CD4-positive, alpha-beta T cell treated with Interleukin-10 for 1 hour (primary cell): ENCODE results near the gene AMBRA1.

Source experiments
- DNase-seq: peaks from one replicate; pipeline ENCODE4 v3.0.0-alpha.2; 2020

The AMBRA1 gene

DNA sequence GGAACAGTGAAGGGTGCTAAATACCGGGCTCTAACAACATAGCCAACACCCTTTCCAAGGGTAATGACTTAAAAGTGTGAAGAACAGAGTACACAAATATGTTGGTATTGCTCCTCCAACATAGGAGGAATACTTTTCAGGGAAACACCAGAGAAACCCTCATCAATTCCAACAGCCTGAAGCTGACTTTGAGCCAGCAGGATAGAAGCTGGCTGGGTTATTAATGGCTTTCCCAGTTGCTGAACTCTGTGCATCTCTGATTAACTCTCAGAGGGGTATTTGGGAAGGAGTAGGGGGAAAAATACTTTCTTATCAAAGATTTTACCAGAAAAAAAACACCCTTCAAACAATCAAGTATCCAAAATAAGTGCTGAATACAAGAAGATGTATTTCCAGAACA is 95.6 kb downstream of the AMBRA1 start:
- no peak for DNase-seq

DNA sequence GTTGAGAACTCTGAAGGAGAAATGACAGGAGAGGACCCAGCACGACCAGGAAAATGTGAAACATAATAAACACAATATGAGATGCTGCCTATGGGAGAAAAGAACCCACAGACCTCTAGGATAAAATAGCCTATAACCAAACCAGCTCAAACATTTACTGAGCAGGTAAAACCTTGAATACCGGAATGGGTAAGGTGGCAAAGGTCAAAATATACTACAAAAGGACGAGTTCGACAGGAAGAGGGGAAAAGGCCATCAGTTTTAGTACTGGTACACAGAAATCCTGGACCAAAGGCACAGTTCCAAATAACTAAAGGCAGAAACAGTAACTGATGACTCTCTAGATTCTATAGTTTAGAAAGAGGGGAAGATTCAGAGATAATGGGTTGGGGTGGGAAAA is 96.3 kb downstream of the AMBRA1 start:
- DNase-seq = no peak

DNA sequence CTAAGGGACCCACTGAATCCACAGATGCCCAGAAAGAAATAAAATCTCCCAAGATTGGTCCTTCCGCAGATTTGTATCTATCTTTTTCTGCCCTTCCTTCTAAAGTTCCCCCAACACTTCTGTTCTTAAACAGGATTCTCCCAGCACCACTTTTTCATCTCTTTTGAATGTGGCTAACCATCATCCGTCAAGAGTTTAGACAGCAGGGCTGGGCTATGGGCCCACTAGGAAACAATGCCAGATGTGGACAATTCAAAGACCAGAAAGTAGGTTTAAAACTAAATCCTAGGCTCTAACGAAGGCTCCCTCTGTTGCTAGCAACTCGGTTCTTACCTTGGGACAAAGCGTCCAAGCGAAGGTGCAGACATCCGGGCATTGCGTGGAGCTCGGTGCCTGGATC is 100.0 kb downstream of the AMBRA1 start:
- DNase-seq = no peak

GRCh38 chr11:46492532-46492931 is 101.3 kb downstream of the AMBRA1 start:
- no peak for DNase-seq

DNA sequence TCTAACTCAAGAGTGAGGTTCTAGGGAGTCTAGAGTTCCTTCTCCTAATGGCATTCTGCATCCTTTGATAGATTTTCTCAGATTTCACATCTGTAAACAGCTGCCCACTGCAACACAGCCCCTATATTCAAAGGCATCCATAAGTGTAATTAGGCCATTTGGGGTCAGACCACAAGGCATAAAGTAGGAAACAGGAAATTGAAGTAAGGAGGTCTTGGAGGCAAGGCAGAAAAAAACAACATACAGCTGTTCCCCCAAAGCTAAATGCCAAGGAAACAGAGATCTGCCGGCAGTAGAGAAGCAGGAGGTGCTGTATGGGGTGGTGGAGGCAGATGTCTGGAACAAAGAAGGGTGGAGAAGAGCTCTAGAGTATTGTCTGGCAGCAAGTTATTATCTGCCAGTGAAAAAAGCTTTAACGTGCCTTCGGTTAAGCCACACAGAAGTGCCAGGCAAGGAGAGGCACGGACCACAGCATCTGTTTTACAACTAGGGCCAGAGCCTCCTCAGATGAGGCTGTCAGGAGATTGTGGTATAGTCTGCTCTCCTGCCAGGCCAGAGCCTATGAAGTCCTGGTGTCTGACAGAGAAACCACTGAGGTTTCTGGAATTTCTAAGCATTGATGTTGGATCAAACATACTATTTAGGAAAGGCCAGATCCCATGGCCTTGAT is 102.0 kb downstream of the AMBRA1 start:
- no peak for DNase-seq

GRCh38 chr11:46490666-46491065 is 103.2 kb downstream of the AMBRA1 start:
- no peak for DNase-seq

DNA sequence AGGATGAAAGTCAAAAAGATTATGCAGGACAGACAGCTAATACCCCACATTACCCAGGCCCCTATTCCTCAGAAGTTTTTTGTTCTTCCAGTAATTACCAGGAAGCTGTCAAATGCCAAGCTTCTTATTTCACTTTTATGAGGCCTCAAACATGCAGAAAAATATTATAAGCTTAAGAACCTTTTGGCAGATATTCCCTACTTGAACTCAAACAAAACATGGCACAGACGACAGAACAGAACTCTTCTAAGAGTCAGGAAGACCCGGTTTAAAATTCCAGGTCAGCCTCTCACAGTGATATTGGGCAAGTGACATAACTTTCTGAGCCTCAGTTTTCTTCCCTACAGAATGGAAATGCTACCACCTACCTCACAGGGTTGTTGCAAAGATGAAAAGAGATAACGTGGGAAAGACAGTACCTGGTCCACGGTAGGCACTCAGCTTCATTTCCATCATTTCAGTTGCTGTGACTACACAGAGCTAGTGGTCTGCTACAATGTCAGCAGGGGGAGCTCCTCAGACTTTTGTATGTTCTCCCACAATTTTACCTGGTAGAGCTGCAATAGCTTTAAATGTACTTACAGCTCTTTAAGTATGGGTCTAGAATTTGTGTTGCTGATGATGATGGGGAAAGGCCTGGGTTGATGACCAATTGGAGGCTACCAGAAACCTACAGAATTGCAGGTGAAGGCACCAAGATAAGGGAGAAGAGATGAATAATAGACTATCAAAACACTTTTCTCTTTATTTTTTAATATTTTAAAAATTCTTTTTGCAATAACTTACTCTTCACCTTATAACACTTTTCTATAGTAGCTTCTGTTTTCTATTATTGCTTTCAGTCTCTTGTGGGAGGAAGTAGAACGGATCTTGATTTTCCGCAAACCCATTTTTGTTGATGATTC is 103.9 kb downstream of the AMBRA1 start:
- peak; percentile 43 for DNase-seq

DNA sequence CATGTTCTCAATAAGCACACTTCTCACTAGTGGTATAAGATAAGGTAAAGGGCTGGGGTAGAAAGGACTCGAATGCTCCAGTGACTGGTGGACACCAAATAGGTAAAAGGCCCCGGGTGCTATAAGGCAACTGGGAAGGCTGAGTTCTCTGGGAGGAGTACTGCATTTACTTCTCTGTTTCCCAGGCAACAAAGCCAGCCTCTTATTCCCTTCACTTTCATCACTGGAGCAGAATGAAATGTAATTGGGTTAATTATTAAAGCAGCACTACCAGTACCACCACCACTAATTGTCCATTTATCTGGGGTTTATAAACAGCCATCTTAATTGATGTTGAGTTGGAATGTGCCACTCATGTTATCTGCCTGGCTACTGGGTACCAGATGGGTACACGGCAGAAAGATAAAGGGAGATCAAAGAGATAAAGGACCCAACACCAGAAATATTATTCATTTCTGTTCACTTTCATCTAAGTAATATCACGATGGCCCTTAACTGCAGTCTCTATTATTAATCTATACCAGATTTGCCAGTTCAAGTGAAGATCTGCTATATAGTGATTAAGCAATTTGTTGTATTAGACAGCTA is 107.9 kb downstream of the AMBRA1 start:
- DNase-seq = no peak

GRCh38 chr11:46484101-46484500 is 109.7 kb downstream of the AMBRA1 start:
- DNase-seq = no peak

GRCh38 chr11:46480909-46481308 is 112.9 kb downstream of the AMBRA1 start:
- DNase-seq = no peak

- no peak for DNase-seq
These were observed 113.6 kb downstream of the AMBRA1 start for GRCh38 chr11:46480166-46480726.

- no peak for DNase-seq
These were observed 114.2 kb downstream of the AMBRA1 start for GRCh38 chr11:46479601-46480000.

GRCh38 chr11:46478196-46478595 is 115.6 kb downstream of the AMBRA1 start:
- no peak for DNase-seq

- DNase-seq = no peak
These were observed 116.7 kb downstream of the AMBRA1 start for GRCh38 chr11:46477136-46477535.

- no peak for DNase-seq
These were observed 117.8 kb downstream of the AMBRA1 start for GRCh38 chr11:46475926-46476545.

GRCh38 chr11:46475051-46475925 is 118.5 kb downstream of the AMBRA1 start:
- no peak for DNase-seq

DNA sequence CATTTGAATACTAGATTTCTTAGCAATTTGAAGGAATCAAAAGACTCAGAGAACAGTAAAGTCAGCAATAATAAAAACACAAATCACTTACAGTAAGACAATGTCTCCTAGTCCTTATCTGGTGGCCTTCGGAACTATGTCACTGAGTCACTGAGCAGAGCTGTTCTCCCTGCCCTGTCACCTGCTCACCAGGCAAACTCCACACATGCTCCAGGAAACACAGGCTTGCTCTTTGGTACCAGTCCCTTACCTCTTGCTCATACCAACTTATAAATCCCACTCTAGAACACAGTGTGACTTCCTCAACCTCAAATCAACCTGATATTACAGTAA is 121.2 kb downstream of the AMBRA1 start:
- no peak for DNase-seq

DNA sequence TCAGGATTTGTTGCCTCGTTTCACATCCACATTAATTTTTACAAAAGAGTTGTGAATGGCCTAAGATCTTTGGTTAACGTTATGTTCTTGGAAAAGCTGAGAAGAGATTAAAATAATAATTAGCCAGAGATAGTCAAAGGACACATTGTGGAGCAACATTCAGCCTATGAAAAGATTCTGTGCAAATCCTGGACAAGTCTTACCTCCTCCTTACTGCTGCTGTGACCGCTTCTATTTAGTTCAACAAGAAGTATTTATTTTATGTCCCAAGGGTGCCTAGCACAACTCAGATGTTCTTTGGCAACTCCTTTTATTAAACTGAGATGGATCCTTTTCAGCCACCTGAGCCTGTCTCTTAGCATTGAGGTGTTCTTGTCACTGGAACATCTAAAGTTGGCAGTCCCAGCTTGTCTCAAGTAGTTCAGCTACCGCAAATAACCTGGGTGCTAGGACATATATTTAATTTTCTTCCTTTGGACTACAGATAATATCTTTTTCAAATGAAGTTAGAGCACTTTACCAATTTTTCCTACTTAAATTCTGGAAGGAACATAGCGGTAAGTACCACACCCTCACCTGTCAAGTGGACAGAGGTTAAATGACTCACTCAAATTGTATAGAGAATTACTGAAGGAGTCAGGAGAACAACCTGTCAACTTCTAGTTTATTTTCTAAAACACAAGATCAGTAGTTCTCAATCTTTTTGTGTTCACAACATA is 121.7 kb downstream of the AMBRA1 start:
- no peak for DNase-seq

DNA sequence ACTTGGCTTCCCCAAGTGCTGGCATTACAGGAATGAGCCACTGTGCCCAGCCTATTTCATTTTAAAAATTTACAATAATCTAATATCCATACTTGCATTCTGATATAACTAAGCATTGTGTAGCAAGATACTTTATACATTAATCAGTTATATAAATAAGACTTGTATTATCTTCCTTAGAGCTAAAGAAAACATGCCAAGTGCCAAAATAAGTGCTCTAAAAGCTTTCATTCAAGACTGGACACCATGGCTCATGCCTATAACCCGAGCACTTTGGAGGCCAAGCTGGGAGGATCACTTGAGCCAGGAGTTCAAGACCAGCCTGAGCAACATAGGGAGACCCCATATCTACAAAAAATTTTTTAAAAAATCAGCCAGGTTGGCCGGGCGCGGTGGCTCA is 123.9 kb downstream of the AMBRA1 start:
- DNase-seq = no peak

DNA sequence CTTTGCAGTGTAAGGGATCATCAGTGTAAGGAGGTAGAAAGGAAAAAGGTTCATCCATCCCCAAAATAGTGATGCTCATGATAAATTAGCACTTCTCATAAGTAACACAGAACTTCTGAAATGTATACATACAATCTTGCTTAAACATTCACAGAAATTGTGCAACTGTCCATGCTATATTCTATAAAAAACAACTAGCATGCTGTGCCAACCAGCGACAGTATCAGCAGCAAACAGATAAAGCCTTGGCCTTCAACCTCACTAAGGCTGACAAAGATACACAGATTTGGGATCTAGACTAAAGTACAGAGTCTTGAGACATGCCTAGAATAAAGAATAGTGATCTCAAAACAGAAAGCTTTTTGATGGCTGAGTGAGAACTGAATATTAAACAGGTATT is 128.1 kb downstream of the AMBRA1 start:
- DNase-seq = no peak

- DNase-seq = no peak
These were observed 130.0 kb downstream of the AMBRA1 start for GRCh38 chr11:46463701-46464421.
